AG04450 (cell line): ENCODE measurements around the gene ZCCHC14. TPM values are rescaled to one million over a fixed set of nuclear protein-coding genes. Genes with fewer than 3 reads are reported as not detected.
A peak's percentile ranks its signal among the peaks of the same experiment; 100 is the strongest.
"Not testable (repeated sequence)": the region's sequence is repeated elsewhere in the genome, so short reads cannot be mapped to it uniquely, and the experiment has no call there.

Experiments
- CTCF ChIA-PET: fragments of 300-600, 350-600 bp; formaldehyde crosslinking; extraction: SDS; loops from one replicate; lab custom pipeline; 2022; ENCODE audit warnings: antibody characterized with exemption, inconsistent platforms; lab: Charles Lee
- POLR2A ChIA-PET: fragments of 350-600 bp; formaldehyde crosslinking; extraction: SDS; loops from one replicate; lab custom pipeline; 2021; ENCODE audit warnings: antibody characterized with exemption, inconsistent platforms; lab: Yijun Ruan, JAX
- DNase-seq: peaks from one replicate; pipeline ENCODE4 v3.0.0-alpha.2; 2011; ENCODE audit warnings: low read depth, low spot score
- H3K27ac ChIP-seq: one replicate; pipeline ENCODE4 v1.5.1; 2012; ENCODE audit warnings: low read depth, low read length, control low read depth
- H3K27me3 ChIP-seq: one replicate; pipeline ENCODE4 v1.6.0; 2012; ENCODE audit warnings: low read length; ENCODE audit not compliant: control insufficient read depth, insufficient read depth
- H3K4me3 ChIP-seq: 2 replicates; pipeline ENCODE4 v1.5.1; 2011; ENCODE audit warnings: mild to moderate bottlenecking, low read depth, low read length, control low read depth
- H3K9me3 ChIP-seq: 2 replicates; pipeline ENCODE4 v1.5.1; 2012; ENCODE audit warnings: low read length; ENCODE audit not compliant: control insufficient read depth, insufficient read depth
- polyA plus RNA-seq: library from polyadenylated mRNA; depleted of rRNA; stranded (reverse); fragments of >200 nt; gene quantifications from 2 replicates; pipeline ENCODE4 v1.2.3, GENCODE V29; 2011
- TF ChIP-seq, protein P1 (sequence below): IDR thresholded peaks from 2 replicates; pipeline ENCODE4 v1.5.1; 2011; ENCODE audit warnings: low read depth, low read length, control low read depth, inconsistent platforms

ZCCHC14 gene
- polyA plus RNA-seq, 1 experiment: 6.2 TPM

DNA sequence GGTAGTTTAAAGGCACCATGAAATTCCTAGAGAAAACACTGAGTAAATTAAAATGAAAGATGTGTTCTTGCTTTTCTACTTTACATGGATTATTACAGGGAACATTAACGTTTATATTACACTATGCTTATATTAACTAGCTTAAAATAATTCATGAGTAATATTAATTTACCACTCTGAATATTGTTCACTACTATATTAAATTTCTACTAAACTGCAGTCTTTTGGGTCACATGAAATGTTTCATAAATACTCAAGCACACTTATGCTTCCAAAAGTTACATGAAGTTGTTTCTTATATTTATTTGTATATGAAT, 104.0 kb downstream of the ZCCHC14 start:
- CTCF ChIA-PET: interaction anchor here (0.8 to 1.7 kb wide), 3 partner anchors 91 to 248 kb away, joined by 4 to 6 read pairs (median 5); no protein-coding TSS in a partner anchor
- no peak overlapping the region for H3K4me3 ChIP-seq

DNA sequence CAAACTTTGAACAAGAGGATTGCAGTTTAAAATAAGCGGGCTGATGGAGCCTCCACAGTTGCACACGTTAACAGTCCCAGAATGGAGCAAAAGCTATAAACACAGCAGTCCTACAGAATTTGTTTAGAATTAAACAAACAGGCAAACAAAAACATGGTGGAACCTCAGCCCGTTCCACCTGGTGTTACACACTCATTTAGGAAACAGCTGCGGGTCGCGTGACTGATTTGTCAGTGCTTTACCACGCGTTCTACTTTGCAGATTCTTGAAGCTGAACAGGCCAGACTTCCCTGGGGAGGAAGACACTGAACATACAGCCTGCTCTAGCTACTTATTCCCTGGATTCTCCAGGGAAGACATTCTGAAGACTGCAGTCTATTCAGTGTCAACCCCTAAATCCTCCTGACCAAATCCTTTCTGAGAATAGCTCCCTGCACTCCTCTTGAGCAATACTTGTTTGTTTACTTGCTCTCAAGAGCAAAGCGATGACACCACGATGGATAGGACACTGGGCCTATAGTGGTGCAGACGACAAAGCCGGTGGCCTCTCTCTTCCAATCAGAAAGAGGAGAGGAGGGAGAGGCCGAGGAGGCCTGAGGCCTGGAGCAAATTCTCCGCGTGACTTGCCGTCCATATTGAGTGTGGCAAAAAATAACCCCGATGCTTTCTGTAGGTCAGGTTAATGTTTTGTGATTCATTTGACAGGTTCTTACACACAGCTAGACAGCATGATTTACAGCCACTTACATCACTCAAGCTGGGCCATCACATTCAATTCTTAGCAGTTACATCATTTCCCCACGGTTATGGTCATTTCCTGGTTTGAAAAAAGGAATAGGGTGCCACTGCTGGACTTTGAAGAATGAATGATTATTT, 104.6 kb downstream of the ZCCHC14 start:
- no peaks in the 10 kb centered on the region for H3K27me3 ChIP-seq
- POLR2A ChIA-PET: interaction anchor here (0.5 to 2.2 kb wide), 3 partner anchors 24 to 378 kb away, joined by 3 to 10 read pairs (median 5); partner anchors contain the start of genes C16orf95 and KLHDC4
- H3K9me3 ChIP-seq: no peaks in the 10 kb centered on the region
- peak overlapping the region; percentile 94 for H3K27ac ChIP-seq
- peak; percentile 96 for DNase-seq
- H3K4me3 ChIP-seq: no peak overlapping the region
- CTCF ChIA-PET: interaction anchor here (1.5 to 1.7 kb wide), 2 partner anchors 90 to 248 kb away, joined by 5 to 6 read pairs; no protein-coding TSS in a partner anchor
- TF ChIP-seq, protein P1, sequence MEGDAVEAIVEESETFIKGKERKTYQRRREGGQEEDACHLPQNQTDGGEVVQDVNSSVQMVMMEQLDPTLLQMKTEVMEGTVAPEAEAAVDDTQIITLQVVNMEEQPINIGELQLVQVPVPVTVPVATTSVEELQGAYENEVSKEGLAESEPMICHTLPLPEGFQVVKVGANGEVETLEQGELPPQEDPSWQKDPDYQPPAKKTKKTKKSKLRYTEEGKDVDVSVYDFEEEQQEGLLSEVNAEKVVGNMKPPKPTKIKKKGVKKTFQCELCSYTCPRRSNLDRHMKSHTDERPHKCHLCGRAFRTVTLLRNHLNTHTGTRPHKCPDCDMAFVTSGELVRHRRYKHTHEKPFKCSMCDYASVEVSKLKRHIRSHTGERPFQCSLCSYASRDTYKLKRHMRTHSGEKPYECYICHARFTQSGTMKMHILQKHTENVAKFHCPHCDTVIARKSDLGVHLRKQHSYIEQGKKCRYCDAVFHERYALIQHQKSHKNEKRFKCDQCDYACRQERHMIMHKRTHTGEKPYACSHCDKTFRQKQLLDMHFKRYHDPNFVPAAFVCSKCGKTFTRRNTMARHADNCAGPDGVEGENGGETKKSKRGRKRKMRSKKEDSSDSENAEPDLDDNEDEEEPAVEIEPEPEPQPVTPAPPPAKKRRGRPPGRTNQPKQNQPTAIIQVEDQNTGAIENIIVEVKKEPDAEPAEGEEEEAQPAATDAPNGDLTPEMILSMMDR: no peak

More for the DNA sequence above, 104.0 kb downstream of the ZCCHC14 start:
- no peak for DNase-seq
- H3K27ac ChIP-seq: peak overlapping the region; percentile 94
- H3K9me3 ChIP-seq: no peaks in the 10 kb centered on the region
- POLR2A ChIA-PET: interaction anchor here (0.5 to 2.2 kb wide), 2 partner anchors 25 to 71 kb away, joined by 3 to 10 read pairs; partner anchors contain the start of gene C16orf95
- no peaks in the 10 kb centered on the region for H3K27me3 ChIP-seq
- TF ChIP-seq, protein P1: no peak

DNA sequence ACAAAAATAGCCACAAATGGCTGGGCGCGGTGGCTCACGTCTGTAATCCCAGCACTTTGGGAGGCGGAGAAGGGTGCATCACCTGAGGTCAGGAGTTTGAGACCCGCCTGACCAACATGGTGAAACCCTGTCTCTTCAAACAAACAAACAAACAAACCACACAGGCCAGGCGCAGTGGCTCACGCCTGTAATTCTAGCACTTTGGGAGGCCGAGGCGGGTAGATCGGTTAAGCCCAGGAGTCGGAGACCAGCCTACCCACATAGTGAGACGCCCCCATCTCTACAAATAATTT, 108.0 kb downstream of the ZCCHC14 start:
- not testable (repeated sequence) for DNase-seq, H3K9me3 ChIP-seq, H3K27me3 ChIP-seq
- ChIA-PET CTCF (interaction anchor here (0.6 kb wide), 1 partner anchor 403 kb away, joined by 11 read pairs; no protein-coding TSS in a partner anchor), POLR2A (interaction anchor here (1.6 kb wide), 1 partner anchor 9 kb away, joined by 13 read pairs; no protein-coding TSS in a partner anchor)
- Histone ChIP-seq H3K27ac (peak overlapping the region; percentile 85), H3K4me3 (peak overlapping the region; percentile 67; the same call in 1 of the 2 replicates)

DNA sequence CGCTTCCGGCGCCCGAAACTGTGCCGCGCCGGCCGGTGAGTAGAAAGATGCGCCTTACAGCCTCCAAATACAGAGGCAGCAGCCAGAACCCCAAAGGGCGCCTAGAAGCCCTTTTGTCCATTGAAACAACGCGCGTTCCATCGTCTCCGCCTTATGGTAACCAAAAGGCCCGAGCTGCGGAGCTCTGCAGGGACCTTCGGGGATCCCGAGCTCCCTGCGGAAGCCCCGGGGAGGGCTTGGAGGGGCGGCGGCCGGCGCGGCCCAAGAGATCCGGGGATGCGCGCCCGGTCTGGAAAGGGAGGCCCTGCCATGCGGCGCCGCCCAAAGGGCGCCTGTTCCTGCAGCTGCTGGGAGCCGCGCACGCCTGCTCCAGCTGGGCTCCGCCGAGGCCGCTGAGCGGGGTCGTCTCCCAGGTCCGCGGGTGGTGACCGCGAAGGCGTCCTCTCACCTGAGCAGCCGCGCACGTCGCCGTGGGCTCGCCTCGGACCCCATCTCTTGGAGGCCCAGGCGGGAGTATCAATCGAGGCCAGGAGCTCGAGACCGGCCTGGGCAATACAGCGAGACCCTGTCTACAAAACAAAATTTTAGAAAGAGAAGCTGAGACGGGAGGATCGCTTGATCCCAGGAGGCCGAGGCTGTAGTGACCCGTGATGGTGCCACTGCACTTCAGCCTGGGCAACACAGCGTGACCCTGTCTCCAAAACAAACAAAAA, 108.5 kb downstream of the ZCCHC14 start:
- no peaks in the 10 kb centered on the region for H3K27me3 ChIP-seq
- TF ChIP-seq, protein P1: no peak
- POLR2A ChIA-PET: interaction anchor here (0.7 to 1.9 kb wide), 7 partner anchors 9 to 821 kb away, joined by 4 to 20 read pairs (median 9); partner anchors contain the start of gene C16orf95
- H3K9me3 ChIP-seq: no peaks in the 10 kb centered on the region
- H3K27ac ChIP-seq: peak overlapping the region; percentile 85
- CTCF ChIA-PET: interaction anchor here (0.8 kb wide), 1 partner anchor 251 kb away, joined by 5 read pairs; no protein-coding TSS in a partner anchor
- no peak for DNase-seq
- peak overlapping the region; percentile 67 for H3K4me3 ChIP-seq

DNA sequence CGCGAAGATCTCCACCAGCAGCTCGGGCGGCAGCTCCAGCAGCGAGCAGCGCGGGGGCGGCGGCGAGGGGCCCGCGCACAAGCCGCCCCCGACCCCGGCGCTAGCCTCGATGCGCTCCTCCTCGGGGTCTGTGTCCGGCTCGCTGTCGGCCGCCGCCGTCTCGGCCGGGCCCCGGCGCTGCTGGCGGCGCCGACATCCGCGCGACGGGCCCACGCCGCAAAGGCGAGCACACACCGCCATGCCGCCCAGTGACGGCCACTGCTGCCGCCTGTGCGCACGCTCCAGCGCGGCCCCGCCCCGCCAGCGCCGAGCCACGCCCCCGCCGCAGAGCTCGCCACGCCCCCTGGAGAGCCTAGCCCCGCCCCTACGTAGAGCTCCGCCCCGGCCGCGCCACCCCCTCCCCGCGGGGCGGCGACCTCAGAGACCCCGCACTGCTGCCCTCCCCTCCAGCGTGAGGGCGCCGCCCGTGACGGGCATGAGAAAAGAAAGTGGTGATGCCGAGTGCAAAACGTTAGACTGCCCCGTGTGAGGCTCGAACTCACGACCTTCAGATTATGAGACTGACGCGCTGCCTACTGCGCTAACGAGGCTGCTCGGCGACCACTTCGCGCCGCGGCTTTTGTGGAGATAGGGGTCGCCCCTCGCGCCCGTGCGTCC, 109.2 kb downstream of the ZCCHC14 start, which contains the start of gene FBXO31:
FBXO31 (minus strand) TSS at position 272 of the 657 bp plus-strand sequence; CDS start at position 240, 32 bp downstream.
- peak within 1 kb of the TSS; percentile 76 for H3K4me3 ChIP-seq
- H3K9me3 ChIP-seq: no peaks in the 10 kb centered on the region
- H3K27me3 ChIP-seq: no peaks in the 10 kb centered on the region
- POLR2A ChIA-PET: interaction anchor here (0.7 to 1.9 kb wide), 8 partner anchors 10 to 1940 kb away, joined by 3 to 20 read pairs (median 8); partner anchors contain the start of gene C16orf95
- H3K27ac ChIP-seq: peak within 1 kb of the TSS; percentile 85
- TF ChIP-seq, protein P1: no peak
- peak; percentile 88 for DNase-seq
- CTCF ChIA-PET: interaction anchor here (0.8 to 1.2 kb wide), 2 partner anchors 11 to 252 kb away, joined by 4 to 5 read pairs; no protein-coding TSS in a partner anchor
